Measurements from ENCODE around the gene OR2B6. TPM values are rescaled to one million over a fixed set of nuclear protein-coding genes. Genes with fewer than 3 reads are reported as not detected.
"Not testable (repeated sequence)": the region's sequence is repeated elsewhere in the genome, so short reads cannot be mapped to it uniquely, and the experiment has no call there.

Gene OR2B6
- total RNA-seq, result not detected

- no peak for DNase-seq
Measured at GRCh38 chr6:27956941-27957340, at the start of gene OR2B6. TSS of gene OR2B6 (plus strand) at chr6:27957241. CDS start at chr6:27957241, 0 bp downstream.

DNA sequence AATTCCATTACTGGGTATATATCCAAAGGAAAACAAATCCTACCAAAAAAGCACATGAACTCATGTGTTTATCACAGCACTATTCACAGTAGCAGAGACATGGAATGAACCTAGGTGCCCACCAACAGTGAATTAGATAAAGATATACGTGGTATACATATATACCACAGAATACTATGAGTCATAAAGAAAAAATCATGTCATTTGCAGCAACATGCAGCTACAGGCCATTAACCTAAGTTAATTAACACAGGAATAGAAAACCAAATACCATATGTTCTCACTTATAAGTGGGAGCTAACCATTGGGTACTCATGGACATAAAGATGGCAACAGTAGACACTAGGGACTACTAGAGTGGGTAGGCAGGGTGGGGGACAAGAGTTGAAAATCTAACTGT, 49.0 kb upstream of the OR2B6 start:
- no peak for DNase-seq

DNA sequence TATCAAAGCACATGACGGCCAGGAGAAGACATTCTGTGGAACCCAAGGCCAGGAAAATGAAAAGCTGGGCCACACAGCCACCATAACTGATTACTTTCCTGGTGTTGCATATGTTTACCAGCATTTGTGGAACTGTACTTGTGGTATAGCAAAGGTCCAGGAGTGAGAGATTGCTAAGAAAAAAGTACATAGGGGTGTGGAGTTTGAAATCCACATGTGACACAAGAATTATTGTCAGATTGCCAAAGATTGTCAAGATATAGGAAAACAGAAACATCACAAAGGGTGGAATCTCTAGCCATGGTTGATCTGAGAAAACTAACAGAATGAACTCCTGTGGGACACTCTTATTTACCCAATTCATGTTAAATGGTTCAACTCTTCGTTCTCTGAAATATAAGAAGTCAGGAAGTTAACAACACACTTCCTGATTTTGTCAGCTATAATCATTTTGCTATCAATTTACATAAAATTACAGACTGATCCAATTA, 45.0 kb upstream of the OR2B6 start, which contains the start of gene OR2B2:
Gene OR2B2, minus strand, starts transcription at position 441 of the 491 bp plus-strand sequence. Its CDS starts 77 bp downstream, at position 364.
- DNase-seq, result no peak

- DNase-seq, result no peak
Measured at GRCh38 chr6:27922949-27923348, 34.1 kb upstream of the OR2B6 start.

DNA sequence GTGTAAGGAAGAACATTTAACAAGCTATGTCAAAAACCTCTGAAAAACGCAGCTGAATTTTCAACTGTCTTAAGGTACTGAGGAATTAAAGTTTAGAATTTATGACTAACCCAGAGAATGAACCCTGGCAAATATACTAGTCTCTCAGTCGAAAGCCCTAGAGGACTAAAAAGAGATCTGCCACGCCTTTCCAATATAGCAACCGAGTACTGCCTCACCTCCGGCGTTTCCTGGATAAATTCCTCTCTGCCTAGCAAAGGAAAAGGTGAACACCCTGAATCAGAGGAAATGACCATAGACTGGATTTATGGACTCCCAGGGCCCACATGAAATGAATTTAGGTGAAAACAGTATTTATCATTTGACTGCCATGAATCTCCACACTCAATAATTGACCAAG, 32.9 kb upstream of the OR2B6 start:
- DNase-seq, result no peak

GRCh38 chr6:27928041-27928440, 29.0 kb upstream of the OR2B6 start:
- DNase-seq, result not testable (repeated sequence)

GRCh38 chr6:27929930-27930329, 27.1 kb upstream of the OR2B6 start:
- DNase-seq, result not testable (repeated sequence)

GRCh38 chr6:27931209-27931608, 25.8 kb upstream of the OR2B6 start:
- no peak for DNase-seq

DNA sequence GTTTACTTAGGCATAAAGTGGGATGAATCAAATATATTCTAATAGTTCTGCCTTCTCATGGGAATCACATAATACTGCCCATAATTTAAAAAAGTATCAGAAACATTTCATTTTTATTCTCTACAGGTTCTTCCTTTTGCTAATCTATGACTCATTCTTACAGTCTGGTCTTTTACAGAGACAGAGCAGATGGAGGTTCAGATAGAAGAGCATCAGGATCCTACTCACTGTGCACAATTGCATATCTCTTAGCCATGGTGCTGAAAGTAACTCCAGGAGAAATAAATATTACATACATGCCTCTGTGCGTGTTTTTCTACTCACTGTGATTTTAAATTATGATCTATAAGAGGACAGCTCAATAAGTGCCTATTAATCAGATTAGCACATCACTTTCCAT, 16.3 kb upstream of the OR2B6 start:
- DNase-seq, result no peak

DNA sequence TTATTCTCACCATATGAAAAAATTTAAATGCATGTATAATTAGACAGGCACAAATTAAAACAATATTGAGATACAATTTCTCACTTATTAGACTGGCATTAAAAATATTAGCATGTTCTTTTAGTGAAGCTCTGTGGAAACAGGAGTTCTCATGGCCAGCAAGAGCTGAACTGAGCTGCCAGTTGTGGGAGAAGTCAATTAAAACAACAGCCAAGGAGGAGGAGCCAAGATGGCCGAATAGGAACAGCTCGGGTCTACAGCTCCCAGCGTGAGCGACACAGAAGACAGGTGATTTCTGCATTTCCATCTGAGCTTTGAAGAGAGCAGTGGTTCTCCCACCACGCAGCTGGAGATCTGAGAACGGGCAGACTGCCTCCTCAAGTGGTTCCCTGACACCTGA, 14.0 kb upstream of the OR2B6 start:
- DNase-seq, result not testable (repeated sequence)

DNA sequence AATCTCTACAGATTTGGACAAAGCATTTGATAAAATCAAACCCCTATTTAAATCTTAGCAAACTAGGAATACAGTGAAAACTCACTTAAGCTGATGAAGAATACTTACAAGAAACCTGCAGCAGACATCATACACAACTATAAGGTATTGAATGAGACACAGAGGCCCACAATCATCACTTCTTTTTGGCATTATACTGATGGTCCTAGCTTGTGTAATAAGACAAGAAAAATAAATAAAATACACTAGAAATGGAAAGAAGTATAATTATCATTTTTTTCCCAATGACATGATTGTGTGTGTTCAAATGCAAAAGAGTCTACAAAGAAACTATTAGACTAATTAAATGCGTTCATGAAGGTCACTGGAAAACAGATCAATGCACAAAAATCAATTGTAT, 8.8 kb upstream of the OR2B6 start:
- no peak for DNase-seq

GRCh38 chr6:27951040-27951439, 6.0 kb upstream of the OR2B6 start:
- DNase-seq, result no peak

DNA sequence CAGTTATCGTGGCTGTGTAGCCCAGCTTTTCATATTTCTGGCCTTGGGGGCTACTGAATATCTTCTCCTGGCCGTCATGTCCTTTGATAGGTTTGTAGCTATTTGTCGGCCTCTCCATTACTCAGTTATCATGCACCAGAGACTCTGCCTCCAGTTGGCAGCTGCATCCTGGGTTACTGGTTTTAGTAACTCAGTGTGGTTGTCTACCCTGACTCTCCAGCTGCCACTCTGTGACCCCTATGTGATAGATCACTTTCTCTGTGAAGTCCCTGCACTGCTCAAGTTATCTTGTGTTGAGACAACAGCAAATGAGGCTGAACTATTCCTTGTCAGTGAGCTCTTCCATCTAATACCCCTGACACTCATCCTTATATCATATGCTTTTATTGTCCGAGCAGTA, 475 bp downstream of the OR2B6 start:
- DNase-seq, result no peak

DNA sequence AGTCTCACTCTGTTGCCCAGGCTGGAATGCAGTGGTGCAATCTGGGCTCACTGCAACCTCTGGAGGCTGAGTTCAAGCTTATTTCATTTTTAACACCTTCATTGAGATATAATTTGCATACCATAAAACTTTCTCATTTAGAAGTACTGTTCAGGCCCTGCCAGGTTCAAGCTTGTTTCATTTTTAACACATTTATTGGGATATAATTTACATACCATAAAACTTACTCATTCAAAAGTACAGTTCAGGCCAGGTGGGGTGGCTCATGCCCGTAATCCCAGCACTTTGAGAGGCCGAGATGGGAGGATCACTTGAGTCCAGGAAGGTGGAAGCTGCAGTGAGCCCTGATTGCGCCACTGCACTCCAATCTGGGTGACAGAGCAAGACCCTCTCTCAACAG, 5.5 kb downstream of the OR2B6 start:
- DNase-seq, result no peak

DNA sequence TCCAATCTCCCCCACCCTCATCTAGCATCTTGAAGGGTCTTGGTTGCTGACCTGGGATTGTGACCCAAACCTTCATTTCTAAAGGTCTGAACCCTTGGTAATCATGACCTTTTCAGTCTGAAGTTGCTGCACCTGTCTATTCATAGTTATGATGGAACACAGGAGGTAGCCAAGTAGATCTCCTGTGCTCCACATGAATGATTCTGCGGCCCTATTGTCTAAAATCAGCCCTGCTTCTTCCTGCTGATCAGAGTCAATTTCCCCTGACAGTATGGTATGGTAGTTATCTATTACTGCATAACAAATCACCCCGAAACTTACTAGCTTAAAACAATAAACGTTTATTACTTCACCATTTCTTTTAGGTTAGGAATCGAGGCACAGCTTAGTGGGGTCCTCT, 9.0 kb downstream of the OR2B6 start:
- no peak for DNase-seq

DNA sequence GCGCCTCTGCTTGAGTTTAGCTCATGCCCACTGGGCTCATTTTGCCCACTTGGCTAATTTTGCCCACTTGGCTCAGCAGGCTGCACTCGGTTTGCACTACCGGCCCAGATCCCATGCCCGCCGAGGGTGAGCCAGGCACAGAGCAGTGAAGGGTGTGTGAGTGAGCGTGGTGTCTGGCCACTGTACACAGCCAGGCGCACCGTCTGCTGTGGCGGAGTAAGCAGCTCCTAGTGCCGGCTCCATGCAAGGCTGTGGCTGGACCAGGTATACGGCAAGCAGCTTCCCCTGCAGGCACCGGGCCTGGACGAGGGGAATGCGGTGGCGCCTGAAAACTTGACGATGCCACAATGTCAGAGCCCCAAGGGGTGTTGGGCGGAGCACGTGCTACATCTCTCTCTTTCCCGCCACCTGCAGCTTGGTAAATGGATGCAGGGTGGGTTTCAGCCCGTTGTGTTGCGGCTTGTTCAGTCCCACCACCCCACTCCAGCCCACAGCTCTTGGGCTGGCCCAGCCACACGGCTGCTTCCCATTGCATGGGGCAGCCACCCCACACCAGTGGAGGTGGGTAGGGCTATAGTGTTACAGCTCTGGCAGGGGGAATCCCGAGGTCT, 9.9 kb downstream of the OR2B6 start:
- DNase-seq, result no peak

GRCh38 chr6:27970444-27970843, 13.4 kb downstream of the OR2B6 start:
- DNase-seq, result no peak

DNA sequence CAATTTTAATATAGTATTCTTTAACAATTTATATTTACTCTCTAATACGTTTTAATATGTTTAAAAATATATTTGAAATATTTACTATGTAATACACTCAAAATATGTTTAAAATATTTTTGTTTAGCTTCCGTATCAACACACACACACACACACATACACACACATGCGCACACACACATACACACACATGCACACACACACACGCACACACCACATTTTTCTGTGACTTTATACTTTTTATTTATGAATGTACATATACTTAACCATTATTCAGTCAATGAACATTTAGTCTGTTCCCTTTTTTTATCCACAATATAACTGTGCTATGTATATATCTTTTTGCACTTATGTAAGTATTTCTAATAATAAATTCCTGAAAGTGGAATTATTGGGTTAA, 15.7 kb downstream of the OR2B6 start:
- no peak for DNase-seq

DNA sequence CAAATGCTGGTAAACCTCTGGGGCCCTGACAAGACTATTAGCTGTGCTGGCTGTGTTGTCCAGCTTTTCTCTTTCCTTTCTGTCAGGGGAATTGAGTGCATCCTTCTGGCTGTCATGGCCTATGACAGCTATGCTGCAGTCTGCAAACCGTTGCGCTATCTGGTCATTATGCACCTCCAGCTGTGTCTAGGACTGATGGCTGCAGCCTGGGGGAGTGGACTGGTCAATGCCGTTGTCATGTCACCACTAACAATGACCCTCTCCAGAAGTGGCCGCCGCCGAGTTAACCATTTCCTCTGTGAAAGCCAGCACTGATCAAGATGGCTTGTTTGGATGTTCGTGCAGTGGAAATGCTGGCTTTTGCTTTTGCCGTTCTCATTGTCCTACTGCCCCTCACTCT, 20.3 kb downstream of the OR2B6 start:
- no peak for DNase-seq

GRCh38 chr6:27978705-27979104, 21.7 kb downstream of the OR2B6 start:
- no peak for DNase-seq

- no peak for DNase-seq
Measured at GRCh38 chr6:27980111-27980510, 23.1 kb downstream of the OR2B6 start.

DNA sequence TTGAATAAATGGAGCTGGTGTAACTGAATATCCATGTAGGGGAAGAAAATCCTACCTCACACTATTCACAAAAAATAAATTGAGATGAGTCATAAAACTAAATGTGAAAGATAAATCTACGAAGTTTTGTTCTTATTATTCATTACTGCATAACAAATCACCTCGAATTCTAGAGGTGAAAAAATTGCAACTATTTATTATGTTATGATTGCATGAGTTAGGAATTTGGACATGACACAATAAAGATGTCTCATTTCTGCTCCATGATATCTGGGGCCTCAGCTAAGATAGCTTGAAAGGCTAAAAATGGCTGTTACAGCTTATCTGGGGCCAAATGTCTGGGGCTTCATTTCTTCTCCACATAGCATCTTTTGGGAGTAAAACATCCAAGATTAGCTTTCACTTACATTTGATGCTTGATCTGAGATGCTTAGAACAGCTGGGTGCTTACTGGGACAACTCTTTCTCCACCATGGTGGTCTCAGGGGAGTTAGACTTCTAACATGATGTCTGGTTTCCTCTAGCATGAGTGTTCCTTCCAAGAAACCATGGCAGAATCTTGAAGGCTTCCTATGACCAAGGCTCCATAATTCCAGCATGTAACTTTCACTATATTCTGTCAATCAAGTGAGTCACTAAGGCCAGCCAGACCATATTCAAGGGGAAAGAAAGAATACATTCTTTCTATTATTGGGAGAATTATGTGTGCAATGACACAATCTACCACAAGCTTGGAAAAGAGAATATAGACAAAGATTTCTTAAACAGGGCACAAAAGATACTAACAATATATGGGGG, 30.1 kb downstream of the OR2B6 start:
- no peak for DNase-seq

DNA sequence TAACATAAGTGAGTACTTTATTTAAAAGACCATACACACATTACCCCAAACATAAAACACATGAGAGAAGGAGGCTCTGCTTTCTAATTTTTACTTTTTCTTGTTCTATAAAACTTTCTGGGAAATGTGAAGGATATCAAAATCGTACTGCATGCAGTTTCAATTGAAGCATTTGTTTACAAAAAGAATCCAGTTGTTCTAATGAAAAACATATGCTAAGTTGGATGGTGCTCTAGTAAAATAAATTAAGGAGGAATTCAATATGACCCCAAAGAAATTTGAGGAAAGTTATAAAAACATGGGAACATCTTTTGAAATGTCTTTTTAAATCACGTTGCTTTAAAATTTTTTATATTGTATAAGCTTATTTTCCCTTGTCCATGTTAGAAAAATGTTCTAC, 37.6 kb downstream of the OR2B6 start:
- DNase-seq, result no peak

GRCh38 chr6:28000351-28001045, 43.5 kb downstream of the OR2B6 start:
- no peak for DNase-seq
